ENCODE data around the gene DAPK1. TPM values are rescaled to one million over a fixed set of nuclear protein-coding genes. Genes with fewer than 3 reads are reported as not detected.

DAPK1 gene
- total RNA-seq, 1 experiment from 2014 or later: not detected

GRCh38 chr9:87604886-87605588 lies 107.4 kb downstream of the DAPK1 start:
- Histone ChIP-seq H3K9me2 (replicated peaks; ENCODE audit: insufficient read depth, low read length) (no peaks in the 10 kb centered on the region), H3K4me2 (ENCODE audit: low read depth, low read length, poor library complexity, severe bottlenecking) (no peak overlapping the region), H3K4me3 (ENCODE audit: low read length) (no peak overlapping the region), H3K9ac (ENCODE audit: low read length) (no peak overlapping the region), H2AFZ (ENCODE audit: low read length) (no peak overlapping the region), H3K27ac (ENCODE audit: low read length) (no peak overlapping the region), H3K36me3 (ENCODE audit: insufficient read depth, low read length) (no peaks in the 10 kb centered on the region), H3K27me3 (ENCODE audit: low read length) (no peaks in the 10 kb centered on the region), H3K4me1 (ENCODE audit: low read length) (no peaks in the 10 kb centered on the region), H4K20me1 (ENCODE audit: insufficient read depth, low read depth, low read length) (no peaks in the 10 kb centered on the region), H3K9me3 (ENCODE audit: low read length) (no peaks in the 10 kb centered on the region; the same call in 1 of the 2 replicates), H3K79me2 (ENCODE audit: low read length) (no peaks in the 10 kb centered on the region)
- DNase-seq: no peak

DNA sequence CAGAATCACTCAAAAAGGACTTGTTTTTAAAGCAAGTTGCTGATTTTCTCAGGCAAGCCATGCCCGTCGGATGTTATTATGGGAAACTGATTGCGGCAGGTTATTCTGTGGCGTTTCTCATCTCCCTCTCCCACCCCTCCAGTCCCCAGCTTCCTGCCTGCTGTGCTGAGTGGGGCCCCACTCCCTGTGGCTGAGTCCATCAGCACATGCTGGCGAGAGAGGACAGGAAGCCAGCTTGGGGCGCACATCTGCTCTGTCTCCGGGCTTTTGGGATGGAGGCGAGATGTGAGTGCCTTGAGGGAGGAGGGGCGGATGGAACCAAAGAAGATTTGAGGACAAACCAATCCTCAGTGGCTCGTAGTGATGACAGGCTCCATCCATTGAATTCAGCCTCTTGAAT lies 108.0 kb downstream of the DAPK1 start:
- Histone ChIP-seq H3K4me3 (ENCODE audit: low read length) (no peak overlapping the region), H3K79me2 (ENCODE audit: low read length) (no peaks in the 10 kb centered on the region), H2AFZ (ENCODE audit: low read length) (no peak overlapping the region)

GRCh38 chr9:87606841-87607521 lies 109.3 kb downstream of the DAPK1 start:
- Histone ChIP-seq H4K20me1 (ENCODE audit: insufficient read depth, low read depth, low read length) (no peaks in the 10 kb centered on the region), H3K4me3 (ENCODE audit: low read length) (no peak overlapping the region), H3K79me2 (ENCODE audit: low read length) (no peaks in the 10 kb centered on the region), H3K9me2 (replicated peaks; ENCODE audit: insufficient read depth, low read length) (no peaks in the 10 kb centered on the region), H3K27me3 (ENCODE audit: low read length) (no peaks in the 10 kb centered on the region), H2AFZ (ENCODE audit: low read length) (no peak overlapping the region), H3K4me2 (ENCODE audit: low read depth, low read length, poor library complexity, severe bottlenecking) (no peak overlapping the region), H3K9ac (ENCODE audit: low read length) (no peak overlapping the region), H3K36me3 (ENCODE audit: insufficient read depth, low read length) (no peaks in the 10 kb centered on the region), H3K27ac (ENCODE audit: low read length) (no peak overlapping the region), H3K9me3 (ENCODE audit: low read length) (no peaks in the 10 kb centered on the region; the same call in 1 of the 2 replicates), H3K4me1 (ENCODE audit: low read length) (no peaks in the 10 kb centered on the region)
- DNase-seq: no peak

More for the DNA sequence above, 108.0 kb downstream of the DAPK1 start:
- Histone ChIP-seq H3K9ac (ENCODE audit: low read length) (no peak overlapping the region), H3K36me3 (ENCODE audit: insufficient read depth, low read length) (no peaks in the 10 kb centered on the region), H3K9me3 (ENCODE audit: low read length) (no peaks in the 10 kb centered on the region; the same call in 1 of the 2 replicates), H3K4me1 (ENCODE audit: low read length) (no peaks in the 10 kb centered on the region), H3K27ac (ENCODE audit: low read length) (no peak overlapping the region), H3K9me2 (replicated peaks; ENCODE audit: insufficient read depth, low read length) (no peaks in the 10 kb centered on the region), H3K4me2 (ENCODE audit: low read depth, low read length, poor library complexity, severe bottlenecking) (no peak overlapping the region), H3K27me3 (ENCODE audit: low read length) (no peaks in the 10 kb centered on the region), H4K20me1 (ENCODE audit: insufficient read depth, low read depth, low read length) (no peaks in the 10 kb centered on the region)
- no peak for DNase-seq

- H3K4me3 ChIP-seq (ENCODE audit: low read length): no peak overlapping the region
- H2AFZ ChIP-seq (ENCODE audit: low read length): no peak overlapping the region
- no peaks in the 10 kb centered on the region for H3K27me3 ChIP-seq (ENCODE audit: low read length)
- no peaks in the 10 kb centered on the region for H3K4me1 ChIP-seq (ENCODE audit: low read length)
- no peaks in the 10 kb centered on the region; the same call in 1 of the 2 replicates for H3K9me3 ChIP-seq (ENCODE audit: low read length)
- H4K20me1 ChIP-seq (ENCODE audit: insufficient read depth, low read depth, low read length): no peaks in the 10 kb centered on the region
- H3K79me2 ChIP-seq (ENCODE audit: low read length): no peaks in the 10 kb centered on the region
- no peak overlapping the region for H3K4me2 ChIP-seq (ENCODE audit: low read depth, low read length, poor library complexity, severe bottlenecking)
- no peak overlapping the region for H3K9ac ChIP-seq (ENCODE audit: low read length)
- H3K27ac ChIP-seq (ENCODE audit: low read length): no peak overlapping the region
- H3K36me3 ChIP-seq (ENCODE audit: insufficient read depth, low read length): no peaks in the 10 kb centered on the region
- no peak for DNase-seq
- no peaks in the 10 kb centered on the region for H3K9me2 ChIP-seq (replicated peaks; ENCODE audit: insufficient read depth, low read length)
These were observed 110.2 kb downstream of the DAPK1 start for GRCh38 chr9:87607859-87608258.

- Histone ChIP-seq H3K9ac (ENCODE audit: low read length) (no peak overlapping the region), H3K79me2 (ENCODE audit: low read length) (no peaks in the 10 kb centered on the region), H2AFZ (ENCODE audit: low read length) (no peak overlapping the region), H3K9me2 (replicated peaks; ENCODE audit: insufficient read depth, low read length) (no peaks in the 10 kb centered on the region), H3K36me3 (ENCODE audit: insufficient read depth, low read length) (no peaks in the 10 kb centered on the region), H3K4me1 (ENCODE audit: low read length) (no peaks in the 10 kb centered on the region), H3K27me3 (ENCODE audit: low read length) (no peaks in the 10 kb centered on the region), H4K20me1 (ENCODE audit: insufficient read depth, low read depth, low read length) (no peaks in the 10 kb centered on the region), H3K9me3 (ENCODE audit: low read length) (no peaks in the 10 kb centered on the region; the same call in 1 of the 2 replicates), H3K27ac (ENCODE audit: low read length) (no peak overlapping the region), H3K4me3 (ENCODE audit: low read length) (no peak overlapping the region), H3K4me2 (ENCODE audit: low read depth, low read length, poor library complexity, severe bottlenecking) (no peak overlapping the region)
- DNase-seq: no peak
These were observed 111.3 kb downstream of the DAPK1 start for GRCh38 chr9:87609002-87609401.

GRCh38 chr9:87609486-87609885 lies 111.8 kb downstream of the DAPK1 start:
- no peak overlapping the region for H3K27ac ChIP-seq (ENCODE audit: low read length)
- no peaks in the 10 kb centered on the region; the same call in 1 of the 2 replicates for H3K9me3 ChIP-seq (ENCODE audit: low read length)
- no peak overlapping the region for H3K9ac ChIP-seq (ENCODE audit: low read length)
- H3K4me3 ChIP-seq (ENCODE audit: low read length): no peak overlapping the region
- H3K4me1 ChIP-seq (ENCODE audit: low read length): no peaks in the 10 kb centered on the region
- H2AFZ ChIP-seq (ENCODE audit: low read length): no peak overlapping the region
- no peak overlapping the region for H3K4me2 ChIP-seq (ENCODE audit: low read depth, low read length, poor library complexity, severe bottlenecking)
- no peaks in the 10 kb centered on the region for H3K9me2 ChIP-seq (replicated peaks; ENCODE audit: insufficient read depth, low read length)
- no peaks in the 10 kb centered on the region for H4K20me1 ChIP-seq (ENCODE audit: insufficient read depth, low read depth, low read length)
- no peaks in the 10 kb centered on the region for H3K36me3 ChIP-seq (ENCODE audit: insufficient read depth, low read length)
- no peaks in the 10 kb centered on the region for H3K79me2 ChIP-seq (ENCODE audit: low read length)
- H3K27me3 ChIP-seq (ENCODE audit: low read length): no peaks in the 10 kb centered on the region
- DNase-seq: no peak

DNA sequence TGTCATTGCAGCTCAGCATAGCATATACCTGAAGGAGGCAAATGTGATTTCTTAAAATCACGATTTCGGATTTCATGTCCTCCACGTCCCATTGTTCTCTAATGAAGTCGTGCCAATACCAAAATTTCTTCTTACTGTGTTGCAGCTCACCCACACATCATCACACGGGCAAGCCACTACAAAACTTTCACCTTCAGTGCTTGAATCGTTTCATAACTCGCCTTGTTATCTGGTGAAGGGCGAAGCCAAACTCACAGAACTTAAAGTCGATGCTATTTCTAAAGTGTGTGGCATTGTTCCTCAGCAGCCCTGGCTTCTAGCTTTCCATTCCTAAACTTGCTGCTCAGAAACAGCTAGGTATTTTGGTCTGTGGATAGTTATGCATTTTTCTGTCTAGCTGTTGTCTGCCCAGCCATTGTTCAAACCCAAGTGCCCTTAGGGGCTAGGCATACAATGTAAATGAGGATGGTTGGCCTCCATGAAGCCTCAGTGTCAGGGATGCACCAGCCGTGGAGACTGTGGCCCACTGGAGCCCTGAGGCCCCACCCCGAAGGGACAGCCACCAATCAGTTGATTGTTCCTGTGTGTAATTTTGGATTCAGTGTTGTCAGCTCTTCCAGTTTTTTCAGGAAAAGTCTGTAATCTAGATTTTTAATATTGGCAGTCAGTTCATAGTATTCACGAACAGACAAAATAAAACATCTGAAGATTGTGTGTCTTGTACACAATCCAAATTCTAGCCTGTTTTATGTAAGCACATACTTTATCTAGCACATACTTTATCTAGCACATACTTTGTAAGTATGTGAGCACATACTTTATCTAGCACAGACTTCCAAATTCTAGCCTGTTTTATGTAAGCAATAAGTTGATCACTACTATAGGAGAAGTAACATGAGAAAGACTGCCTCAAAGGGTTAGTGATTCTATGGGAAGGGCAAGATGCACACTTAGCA lies 112.8 kb downstream of the DAPK1 start:
- H3K4me3 ChIP-seq (ENCODE audit: low read length): no peak overlapping the region
- no peaks in the 10 kb centered on the region for H3K9me2 ChIP-seq (replicated peaks; ENCODE audit: insufficient read depth, low read length)
- H3K79me2 ChIP-seq (ENCODE audit: low read length): no peaks in the 10 kb centered on the region
- H4K20me1 ChIP-seq (ENCODE audit: insufficient read depth, low read depth, low read length): no peaks in the 10 kb centered on the region
- H3K27me3 ChIP-seq (ENCODE audit: low read length): no peaks in the 10 kb centered on the region
- H3K4me1 ChIP-seq (ENCODE audit: low read length): no peaks in the 10 kb centered on the region
- no peak overlapping the region for H3K9ac ChIP-seq (ENCODE audit: low read length)
- no peak overlapping the region for H2AFZ ChIP-seq (ENCODE audit: low read length)
- H3K9me3 ChIP-seq (ENCODE audit: low read length): no peaks in the 10 kb centered on the region; the same call in 1 of the 2 replicates
- DNase-seq: no peak
- H3K36me3 ChIP-seq (ENCODE audit: insufficient read depth, low read length): no peaks in the 10 kb centered on the region
- no peak overlapping the region for H3K27ac ChIP-seq (ENCODE audit: low read length)
- no peak overlapping the region for H3K4me2 ChIP-seq (ENCODE audit: low read depth, low read length, poor library complexity, severe bottlenecking)

GRCh38 chr9:87611776-87612175 lies 114.1 kb downstream of the DAPK1 start:
- Histone ChIP-seq H3K36me3 (ENCODE audit: insufficient read depth, low read length) (no peaks in the 10 kb centered on the region), H3K4me2 (ENCODE audit: low read depth, low read length, poor library complexity, severe bottlenecking) (no peak overlapping the region), H3K9ac (ENCODE audit: low read length) (no peak overlapping the region), H3K27ac (ENCODE audit: low read length) (no peak overlapping the region), H3K79me2 (ENCODE audit: low read length) (no peaks in the 10 kb centered on the region), H3K4me1 (ENCODE audit: low read length) (no peaks in the 10 kb centered on the region), H3K9me3 (ENCODE audit: low read length) (no peaks in the 10 kb centered on the region; the same call in 1 of the 2 replicates), H3K27me3 (ENCODE audit: low read length) (no peaks in the 10 kb centered on the region), H3K9me2 (replicated peaks; ENCODE audit: insufficient read depth, low read length) (no peaks in the 10 kb centered on the region), H3K4me3 (ENCODE audit: low read length) (no peak overlapping the region), H4K20me1 (ENCODE audit: insufficient read depth, low read depth, low read length) (no peaks in the 10 kb centered on the region), H2AFZ (ENCODE audit: low read length) (no peak overlapping the region)
- DNase-seq: no peak

Data from Karpas-422 (cell line).